ENCODE results near the gene ZGRF1. TPM values are rescaled to one million over a fixed set of nuclear protein-coding genes. Genes with fewer than 3 reads are reported as not detected.

Gene ZGRF1
- total RNA-seq = 10.4 and 26.7 TPM in 2 replicates

GRCh38 chr4:112636688-112637551 is at the start of gene ZGRF1, which contains the start of gene LARP7:
Gene ZGRF1, minus strand, starts transcription at chr4:112636909. Its CDS starts 3,733 bp downstream, at chr4:112633176.
Gene LARP7, plus strand, starts transcription at chr4:112637143. Its CDS starts 7,527 bp downstream, at chr4:112644670.

GRCh38 chr4:112516066-112516470 is 120.6 kb downstream of the ZGRF1 start, which contains the start of gene NEUROG2:
Gene NEUROG2, minus strand, starts transcription at chr4:112516180. Its CDS starts 705 bp downstream, at chr4:112515475.

Other genes starting within 250 kb of the ZGRF1 start
- not detected in 2 replicates for gene NEUROG2, start 120.7 kb downstream of the ZGRF1 start, total RNA-seq
- gene LARP7, start 234 bp upstream of the ZGRF1 start, total RNA-seq = 25.5 and 32.0 TPM in 2 replicates